Skin of body (tissue), 2 donors: ENCODE data around the gene HAUS1. TPM values are rescaled to one million over a fixed set of nuclear protein-coding genes. Genes with fewer than 3 reads are reported as not detected.
"Not testable (repeated sequence)": the region's sequence is repeated elsewhere in the genome, so short reads cannot be mapped to it uniquely, and the experiment has no call there.

Source experiments
- DNase-seq: peaks from one replicate; lab custom pipeline; 2025; lab: John Stamatoyannopoulos, UW
- total RNA-seq: library from RNA; depleted of rRNA; stranded (reverse); fragments of >200 nt; gene quantifications from one replicate; pipeline ENCODE4 v1.2.3, GENCODE V29; 2014

HAUS1 gene
- total RNA-seq, 1 donor from 2014 or later: 21.3 TPM

DNA sequence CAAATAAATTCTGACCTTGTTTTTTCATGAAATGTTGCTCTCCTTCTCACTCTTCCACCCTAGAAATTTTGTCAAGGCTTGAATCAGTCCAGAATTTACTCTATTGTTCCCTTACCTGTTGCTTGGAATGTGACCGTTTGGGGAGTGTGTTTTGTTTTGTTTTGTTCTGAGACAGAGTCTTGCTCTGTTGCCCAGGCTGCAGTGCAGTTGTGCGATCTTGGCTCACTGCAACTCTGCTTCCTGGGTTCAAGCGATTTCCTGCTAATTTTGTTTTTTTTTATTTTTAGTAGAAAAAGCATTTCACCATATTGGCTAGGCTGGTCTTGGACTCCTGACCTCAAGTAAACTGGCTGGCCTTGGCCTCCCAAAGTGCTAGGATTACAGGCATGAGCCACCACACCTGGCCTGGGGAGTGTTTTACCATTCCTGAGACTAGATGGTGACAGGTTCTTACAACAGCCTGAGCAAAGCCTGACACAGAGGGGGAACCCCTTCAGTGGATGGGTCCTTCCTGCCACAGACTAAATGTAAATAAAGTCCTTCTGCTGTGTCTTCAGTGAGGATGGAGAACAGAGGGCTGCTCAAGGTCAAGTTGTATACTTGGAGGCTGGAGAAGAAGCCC, 52.0 kb downstream of the HAUS1 start:
- DNase-seq: no peak

- no peak for DNase-seq
These were observed 52.7 kb downstream of the HAUS1 start for GRCh38 chr18:46156843-46157242.

DNA sequence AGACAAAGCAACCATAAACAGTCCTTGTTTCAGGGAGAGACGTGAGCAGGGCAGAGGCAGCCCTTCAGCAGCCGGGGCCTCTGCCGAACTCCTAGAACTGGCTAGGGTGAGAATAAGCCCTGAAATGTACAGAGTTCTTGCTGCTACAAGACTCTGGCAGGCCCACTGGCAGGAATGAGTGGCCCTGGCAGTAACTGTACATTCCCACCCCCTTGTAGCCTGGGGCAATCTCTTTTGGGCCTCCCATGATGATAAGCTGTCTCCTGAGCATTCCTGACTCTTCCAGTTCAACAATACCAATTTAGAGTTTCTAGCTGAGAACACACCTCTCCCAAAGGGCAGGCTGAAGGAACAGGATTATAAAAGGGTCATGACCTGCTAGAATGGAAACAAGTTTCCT, 54.3 kb downstream of the HAUS1 start:
- DNase-seq: no peak

- no peak for DNase-seq
These were observed 56.0 kb downstream of the HAUS1 start for GRCh38 chr18:46160050-46160798.

DNA sequence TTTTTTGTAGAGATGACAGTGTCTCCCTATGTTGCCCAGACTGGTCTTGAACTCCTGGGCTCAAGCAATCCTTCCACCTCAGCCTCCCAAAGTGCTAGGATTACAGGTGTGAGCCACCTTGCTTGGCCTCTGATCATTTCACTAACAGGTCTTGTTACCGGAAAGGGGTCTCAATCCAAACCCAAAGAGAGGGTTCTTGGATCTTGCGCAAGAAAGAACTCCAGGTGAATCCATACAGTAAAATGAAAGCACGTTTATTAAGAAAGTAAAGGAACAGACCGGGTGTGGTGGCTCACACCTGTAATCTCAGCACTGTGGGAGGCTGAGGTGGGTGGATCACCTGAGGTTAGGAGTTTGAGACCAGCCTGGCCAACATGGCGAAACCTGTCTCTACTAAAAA, 56.7 kb downstream of the HAUS1 start:
- DNase-seq: not testable (repeated sequence)

- DNase-seq: no peak
These were observed 57.7 kb downstream of the HAUS1 start for GRCh38 chr18:46161703-46162396.

DNA sequence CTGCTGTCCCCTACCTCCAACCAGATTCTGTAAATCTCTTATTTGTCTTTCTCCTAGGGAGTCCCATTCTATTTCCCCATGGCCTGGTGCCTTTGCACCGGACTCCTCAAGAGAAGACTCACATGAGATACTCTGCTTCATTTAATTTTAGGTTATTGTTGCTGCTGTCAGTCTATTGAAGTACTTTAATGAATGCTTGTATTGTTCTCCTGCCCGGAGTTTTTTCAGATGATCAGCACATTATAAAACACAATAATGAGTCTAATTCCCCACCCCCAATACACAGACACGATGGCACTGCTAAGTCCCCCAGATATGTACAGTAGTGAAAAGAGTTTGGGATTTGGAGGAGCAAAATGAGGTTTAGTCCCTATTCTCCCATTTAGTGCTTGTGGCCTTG, 58.9 kb downstream of the HAUS1 start:
- no peak for DNase-seq

- no peak for DNase-seq
These were observed 59.8 kb downstream of the HAUS1 start for GRCh38 chr18:46163941-46164499.

GRCh38 chr18:46164502-46164901, 60.3 kb downstream of the HAUS1 start:
- DNase-seq: not testable (repeated sequence)

DNA sequence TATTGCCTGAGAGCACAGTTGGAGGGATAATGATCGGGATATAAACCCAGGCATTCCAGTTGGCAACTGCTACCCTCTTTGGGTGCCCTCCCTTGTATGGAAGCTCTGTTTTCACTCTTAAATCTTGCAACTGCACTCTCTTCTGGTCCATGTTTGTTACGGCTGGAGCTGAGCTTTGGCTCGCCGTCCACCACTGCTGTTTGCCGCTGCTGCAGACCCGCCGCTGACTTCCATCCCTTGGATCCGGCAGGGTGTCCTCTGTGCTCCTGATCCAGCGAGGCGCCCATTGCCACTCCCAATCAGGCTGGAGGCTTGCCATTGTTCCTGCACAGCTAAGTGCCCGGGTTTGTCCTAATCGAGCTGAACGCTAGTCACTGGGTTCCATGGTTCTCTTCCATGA, 60.7 kb downstream of the HAUS1 start:
- no peak for DNase-seq

DNA sequence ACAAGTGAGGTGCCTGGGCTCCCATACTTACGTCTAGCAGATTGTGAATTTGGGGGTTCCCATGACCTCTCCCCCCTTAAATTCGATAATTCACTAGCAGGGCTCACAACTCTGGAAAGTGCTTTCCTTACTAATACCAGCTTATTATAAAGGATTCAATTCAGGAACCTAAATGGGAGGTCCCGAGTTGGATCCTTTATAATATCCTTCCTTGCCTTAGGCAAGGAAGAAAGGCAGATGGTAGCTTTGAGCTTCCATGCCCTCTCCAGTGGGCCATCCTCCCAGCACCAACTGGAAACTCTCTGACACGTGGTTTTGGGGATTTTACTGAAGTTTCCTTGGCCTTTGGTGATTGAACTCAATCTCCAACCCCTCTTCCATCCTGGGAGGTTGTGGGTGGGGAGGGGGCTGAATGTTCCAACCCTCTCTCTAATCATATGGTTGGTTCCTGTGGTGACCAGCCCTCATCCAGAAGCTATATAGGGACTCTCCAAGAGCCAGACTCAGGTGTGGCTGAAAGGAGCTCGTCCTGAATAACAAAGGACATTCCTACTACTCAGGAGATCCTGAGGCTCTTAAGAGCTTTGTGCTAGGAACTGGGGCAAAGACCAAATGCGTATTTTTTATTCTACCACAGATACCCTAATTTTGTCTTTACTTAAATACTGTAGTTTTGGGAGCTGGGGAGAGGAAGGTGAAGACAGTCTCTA, 62.2 kb downstream of the HAUS1 start:
- no peak for DNase-seq

GRCh38 chr18:46167971-46168370, 63.8 kb downstream of the HAUS1 start:
- no peak for DNase-seq

DNA sequence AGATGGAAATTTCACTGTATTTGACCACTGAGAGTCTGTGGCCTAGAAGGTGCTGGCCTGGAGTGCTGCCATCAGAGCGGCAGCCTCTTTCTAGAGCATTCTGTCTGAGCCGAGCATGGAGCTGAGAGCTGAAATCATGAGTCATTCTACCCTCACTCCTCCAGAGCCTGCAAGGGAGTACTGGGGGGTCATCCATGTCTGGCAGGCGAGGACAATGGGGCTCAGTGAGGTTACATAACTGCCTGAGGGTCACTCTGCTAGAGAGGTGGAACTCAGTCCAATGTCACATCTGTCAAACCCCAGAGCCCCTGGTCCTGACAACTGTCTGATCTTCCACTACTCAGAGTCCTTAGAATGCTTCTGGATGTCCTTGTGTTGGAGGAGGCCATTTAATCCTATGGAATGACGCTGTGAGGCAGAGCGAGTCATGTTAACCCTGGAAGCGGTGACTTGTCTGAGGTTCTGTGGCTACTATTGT, 65.3 kb downstream of the HAUS1 start:
- DNase-seq: no peak

- no peak for DNase-seq
These were observed 67.1 kb downstream of the HAUS1 start for GRCh38 chr18:46171331-46171730.

GRCh38 chr18:46173393-46174341, 69.5 kb downstream of the HAUS1 start:
- peak; percentile 90 for DNase-seq

- no peak for DNase-seq
These were observed 70.3 kb downstream of the HAUS1 start for GRCh38 chr18:46174342-46175041.

- DNase-seq: no peak
These were observed 71.8 kb downstream of the HAUS1 start for GRCh38 chr18:46176001-46176400.
